Measurements from ENCODE around the gene TTC39A.

Gene TTC39A

DNA sequence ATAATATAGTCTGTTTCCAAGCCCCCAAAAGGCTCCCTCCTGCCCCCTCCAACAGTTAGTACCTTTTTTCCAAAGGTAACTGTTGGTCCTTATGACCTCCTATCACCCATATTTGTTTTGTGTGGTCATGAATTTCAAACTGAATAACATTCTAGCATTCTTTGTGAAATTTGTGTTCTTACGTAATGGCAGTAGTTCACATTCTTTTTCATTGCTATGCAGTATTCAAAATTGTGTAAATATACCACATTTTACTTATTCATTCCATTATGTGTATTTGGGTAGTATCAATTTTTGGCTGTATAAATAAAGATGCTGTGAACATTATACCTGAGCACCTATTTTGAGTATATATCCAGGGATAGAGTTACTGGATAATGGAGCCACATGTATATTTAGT lies 80.9 kb downstream of the TTC39A start:
- Histone ChIP-seq H3K36me3 (ENCODE audit: insufficient read depth, insufficient read length, low read length) (peaks cover 3% of the 10 kb centered on the region), H3K27me3 (ENCODE audit: insufficient read depth, insufficient read length) (no peaks in the 10 kb centered on the region), H3K4me3 (ENCODE audit: insufficient read length, low read depth) (no peak overlapping the region), H3K4me1 (ENCODE audit: insufficient read depth, insufficient read length) (no peaks in the 10 kb centered on the region), H3K9me3 (ENCODE audit: insufficient read depth, low read length) (no peaks in the 10 kb centered on the region), H3K9ac (ENCODE audit: insufficient read length, low read depth) (no peak overlapping the region)
- no peak for TF ChIP-seq SUZ12 (IDR thresholded peaks at IDR 0.05; ENCODE audit: extremely low read depth, insufficient read depth, insufficient read length)
- TF ChIP-seq YY1 (IDR thresholded peaks at IDR 0.05; ENCODE audit: insufficient read depth, insufficient read length) = no peak
- TF ChIP-seq ZNF274 (IDR thresholded peaks at IDR 0.05; ENCODE audit: low read depth, low read length) = no peak
- no peak for DNase-seq (ENCODE audit: low read depth, low spot score)

DNA sequence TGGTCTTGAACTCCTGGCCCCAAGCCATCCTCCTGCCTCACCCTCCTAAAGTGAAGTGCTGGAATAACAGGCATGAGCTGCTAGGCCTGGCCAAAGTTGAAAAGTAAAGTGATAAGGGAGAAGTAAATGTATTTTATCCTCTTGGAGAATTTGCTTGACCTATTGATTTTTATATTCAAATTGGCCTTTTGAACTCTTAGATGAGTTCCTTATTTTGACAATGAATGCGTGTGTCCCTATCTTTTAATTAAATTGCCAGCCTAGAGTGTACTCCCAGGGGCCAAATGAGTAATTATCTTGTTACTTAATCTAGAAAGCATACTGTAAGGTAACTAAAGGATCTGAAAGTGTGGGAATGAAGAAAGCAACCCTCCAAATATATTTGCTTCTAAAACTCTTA lies 82.9 kb downstream of the TTC39A start:
- Histone ChIP-seq H3K4me3 (ENCODE audit: insufficient read length, low read depth) (no peak overlapping the region), H3K4me1 (ENCODE audit: insufficient read depth, insufficient read length) (no peaks in the 10 kb centered on the region), H3K9me3 (ENCODE audit: insufficient read depth, low read length) (no peaks in the 10 kb centered on the region), H3K9ac (ENCODE audit: insufficient read length, low read depth) (no peak overlapping the region), H3K36me3 (ENCODE audit: insufficient read depth, insufficient read length, low read length) (peaks cover 3% of the 10 kb centered on the region), H3K27me3 (ENCODE audit: insufficient read depth, insufficient read length) (no peaks in the 10 kb centered on the region)
- no peak for DNase-seq (ENCODE audit: low read depth, low spot score)
- no peak for TF ChIP-seq YY1 (IDR thresholded peaks at IDR 0.05; ENCODE audit: insufficient read depth, insufficient read length)
- TF ChIP-seq ZNF274 (IDR thresholded peaks at IDR 0.05; ENCODE audit: low read depth, low read length) = no peak

DNA sequence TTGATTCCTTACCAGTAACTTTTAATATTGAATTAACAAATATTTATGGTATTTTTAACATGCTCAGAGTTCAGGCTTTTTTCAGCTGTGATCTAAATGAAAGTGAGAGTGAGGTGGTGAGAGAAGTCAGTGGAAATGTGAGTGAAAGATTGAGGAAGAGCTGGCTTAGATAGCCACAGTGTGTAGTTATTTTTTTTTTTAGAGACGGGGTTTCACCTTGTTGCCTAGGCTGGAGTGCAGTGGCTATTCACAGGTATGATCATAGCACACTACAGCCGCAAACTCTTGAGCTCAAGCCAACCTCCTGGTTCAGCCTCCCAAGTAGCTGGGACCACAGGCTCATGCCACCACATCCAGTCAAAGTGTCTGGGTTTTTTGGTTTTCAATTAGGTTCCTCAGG lies 83.3 kb downstream of the TTC39A start:
- DNase-seq (ENCODE audit: low read depth, low spot score) = no peak
- Histone ChIP-seq H3K9ac (ENCODE audit: insufficient read length, low read depth) (no peak overlapping the region), H3K9me3 (ENCODE audit: insufficient read depth, low read length) (no peaks in the 10 kb centered on the region)

DNA sequence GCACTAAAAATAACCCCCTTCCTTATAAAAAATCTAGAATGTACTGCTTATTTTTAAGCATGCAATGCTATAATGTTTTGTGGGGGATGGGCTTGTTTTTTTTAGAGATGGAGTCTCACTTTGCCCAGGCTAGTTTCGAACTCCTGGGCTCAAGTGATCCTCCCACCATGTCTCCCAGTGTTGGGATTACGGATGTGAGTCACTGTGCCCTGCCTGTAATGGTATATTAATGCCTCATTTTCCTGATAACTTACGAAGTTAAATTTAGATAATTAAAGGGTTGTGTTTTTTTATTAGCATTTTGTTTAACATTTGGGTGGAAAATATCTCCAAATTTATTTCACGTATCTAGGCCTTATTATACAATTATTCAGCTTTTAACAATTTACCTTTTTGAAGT lies 87.8 kb downstream of the TTC39A start:
- no peak for DNase-seq (ENCODE audit: low read depth, low spot score)
- H3K9me3 ChIP-seq (ENCODE audit: insufficient read depth, low read length) = no peaks in the 10 kb centered on the region
- no peak overlapping the region for H3K9ac ChIP-seq (ENCODE audit: insufficient read length, low read depth)
- no peaks in the 10 kb centered on the region for H3K27me3 ChIP-seq (ENCODE audit: insufficient read depth, insufficient read length)
- peaks cover 3% of the 10 kb centered on the region for H3K4me1 ChIP-seq (ENCODE audit: insufficient read depth, insufficient read length)
- peaks cover 10% of the 10 kb centered on the region for H3K36me3 ChIP-seq (ENCODE audit: insufficient read depth, insufficient read length, low read length)
- TF ChIP-seq ZNF274 (IDR thresholded peaks at IDR 0.05; ENCODE audit: low read depth, low read length) (no peak), YY1 (IDR thresholded peaks at IDR 0.05; ENCODE audit: insufficient read depth, insufficient read length) (no peak), SUZ12 (IDR thresholded peaks at IDR 0.05; ENCODE audit: extremely low read depth, insufficient read depth, insufficient read length) (no peak)
- no peak overlapping the region for H3K4me3 ChIP-seq (ENCODE audit: insufficient read length, low read depth)

More for the DNA sequence above, 83.3 kb downstream of the TTC39A start:
- TF ChIP-seq SUZ12 (IDR thresholded peaks at IDR 0.05; ENCODE audit: extremely low read depth, insufficient read depth, insufficient read length) (no peak), YY1 (IDR thresholded peaks at IDR 0.05; ENCODE audit: insufficient read depth, insufficient read length) (no peak), ZNF274 (IDR thresholded peaks at IDR 0.05; ENCODE audit: low read depth, low read length) (no peak)
- no peaks in the 10 kb centered on the region for H3K27me3 ChIP-seq (ENCODE audit: insufficient read depth, insufficient read length)
- H3K36me3 ChIP-seq (ENCODE audit: insufficient read depth, insufficient read length, low read length) = peaks cover 3% of the 10 kb centered on the region
- no peaks in the 10 kb centered on the region for H3K4me1 ChIP-seq (ENCODE audit: insufficient read depth, insufficient read length)
- H3K4me3 ChIP-seq (ENCODE audit: insufficient read length, low read depth) = no peak overlapping the region

DNA sequence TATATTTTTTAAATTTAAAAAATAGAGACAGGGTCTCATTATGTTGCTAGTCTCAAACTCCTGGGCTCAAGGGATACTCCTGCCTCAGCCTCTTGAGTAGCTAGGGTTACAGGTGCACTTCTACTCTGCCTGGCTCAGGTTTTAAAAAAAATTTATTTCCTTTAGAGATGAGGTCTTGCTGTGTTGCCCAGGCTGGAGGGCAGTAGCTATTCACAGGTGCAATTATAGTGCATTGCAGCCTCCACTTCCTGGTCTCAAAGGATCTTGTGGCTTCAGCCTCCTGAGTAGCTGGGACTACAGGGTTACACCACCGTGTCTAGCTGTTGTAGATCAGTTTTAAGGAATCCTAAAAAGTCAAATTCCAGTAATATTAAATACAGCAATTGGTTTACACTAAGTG lies 89.2 kb downstream of the TTC39A start:
- no peaks in the 10 kb centered on the region for H3K27me3 ChIP-seq (ENCODE audit: insufficient read depth, insufficient read length)

GRCh38 chr1:51240084-51240483 lies 90.3 kb downstream of the TTC39A start:
- TF ChIP-seq SUZ12 (IDR thresholded peaks at IDR 0.05; ENCODE audit: extremely low read depth, insufficient read depth, insufficient read length) = no peak
- TF ChIP-seq YY1 (IDR thresholded peaks at IDR 0.05; ENCODE audit: insufficient read depth, insufficient read length) = no peak
- TF ChIP-seq ZNF274 (IDR thresholded peaks at IDR 0.05; ENCODE audit: low read depth, low read length) = no peak
- Histone ChIP-seq H3K4me3 (ENCODE audit: insufficient read length, low read depth) (no peak overlapping the region), H3K36me3 (ENCODE audit: insufficient read depth, insufficient read length, low read length) (peaks cover 10% of the 10 kb centered on the region), H3K4me1 (ENCODE audit: insufficient read depth, insufficient read length) (peaks cover 6% of the 10 kb centered on the region), H3K9ac (ENCODE audit: insufficient read length, low read depth) (no peak overlapping the region), H3K27me3 (ENCODE audit: insufficient read depth, insufficient read length) (peaks cover 7% of the 10 kb centered on the region), H3K9me3 (ENCODE audit: insufficient read depth, low read length) (no peaks in the 10 kb centered on the region)
- no peak for DNase-seq (ENCODE audit: low read depth, low spot score)

More for the DNA sequence above, 89.2 kb downstream of the TTC39A start:
- no peak for DNase-seq (ENCODE audit: low read depth, low spot score)
- Histone ChIP-seq H3K4me1 (ENCODE audit: insufficient read depth, insufficient read length) (peaks cover 3% of the 10 kb centered on the region), H3K36me3 (ENCODE audit: insufficient read depth, insufficient read length, low read length) (peaks cover 10% of the 10 kb centered on the region), H3K4me3 (ENCODE audit: insufficient read length, low read depth) (no peak overlapping the region), H3K9ac (ENCODE audit: insufficient read length, low read depth) (no peak overlapping the region), H3K9me3 (ENCODE audit: insufficient read depth, low read length) (no peaks in the 10 kb centered on the region)
- TF ChIP-seq YY1 (IDR thresholded peaks at IDR 0.05; ENCODE audit: insufficient read depth, insufficient read length) (no peak), SUZ12 (IDR thresholded peaks at IDR 0.05; ENCODE audit: extremely low read depth, insufficient read depth, insufficient read length) (no peak), ZNF274 (IDR thresholded peaks at IDR 0.05; ENCODE audit: low read depth, low read length) (no peak)

- Histone ChIP-seq H3K27me3 (ENCODE audit: insufficient read depth, insufficient read length) (peaks cover 13% of the 10 kb centered on the region), H3K4me1 (ENCODE audit: insufficient read depth, insufficient read length) (peaks cover 6% of the 10 kb centered on the region), H3K9me3 (ENCODE audit: insufficient read depth, low read length) (no peaks in the 10 kb centered on the region), H3K36me3 (ENCODE audit: insufficient read depth, insufficient read length, low read length) (peaks cover 10% of the 10 kb centered on the region), H3K4me3 (ENCODE audit: insufficient read length, low read depth) (no peak overlapping the region), H3K9ac (ENCODE audit: insufficient read length, low read depth) (peak overlapping the region; percentile 43)
- DNase-seq (ENCODE audit: low read depth, low spot score) = no peak
- no peak for TF ChIP-seq ZNF274 (IDR thresholded peaks at IDR 0.05; ENCODE audit: low read depth, low read length)
- TF ChIP-seq YY1 (IDR thresholded peaks at IDR 0.05; ENCODE audit: insufficient read depth, insufficient read length) = no peak
- TF ChIP-seq SUZ12 (IDR thresholded peaks at IDR 0.05; ENCODE audit: extremely low read depth, insufficient read depth, insufficient read length) = no peak
Observed at GRCh38 chr1:51238034-51238403, 92.3 kb downstream of the TTC39A start.

Measured in NT2/D1 (cell line).